Activated CD4-positive, alpha-beta T cell treated with anti-CD3 and anti-CD28 coated beads, Interleukin-2, amount 50 U/mL, for 4 hours (primary cell): ENCODE measurements around the gene CALR3.
"Not testable (repeated sequence)": the region's sequence is repeated elsewhere in the genome, so short reads cannot be mapped to it uniquely, and the experiment has no call there.

ENCODE experiments used
- DNase-seq, 2 experiments: peaks; one replicate each; pipeline ENCODE4 v3.0.0-alpha.2; 2020

CALR3 gene

GRCh38 chr19:16486476-16486875, 9.5 kb downstream of the CALR3 start:
- DNase-seq, result not testable (repeated sequence)

GRCh38 chr19:16482745-16483144, 13.2 kb downstream of the CALR3 start:
- no peak for DNase-seq

GRCh38 chr19:16477311-16477710, 18.7 kb downstream of the CALR3 start:
- no peak for DNase-seq

- no peak for DNase-seq
Measured at GRCh38 chr19:16476401-16476800, 19.6 kb downstream of the CALR3 start.

- no peak for DNase-seq
Measured at GRCh38 chr19:16473875-16474392, 22.0 kb downstream of the CALR3 start.

- DNase-seq, result no peak
Measured at GRCh38 chr19:16472992-16473391, 23.0 kb downstream of the CALR3 start.

GRCh38 chr19:16472559-16472899, 23.4 kb downstream of the CALR3 start:
- not testable (repeated sequence) for DNase-seq

GRCh38 chr19:16470911-16471811, 24.8 kb downstream of the CALR3 start:
- no peak for DNase-seq

- no peak for DNase-seq
Measured at GRCh38 chr19:16470541-16470910, 25.4 kb downstream of the CALR3 start.

- no peak for DNase-seq
Measured at GRCh38 chr19:16467581-16467980, 28.4 kb downstream of the CALR3 start.

- not testable (repeated sequence) for DNase-seq
Measured at GRCh38 chr19:16466802-16467427, 29.1 kb downstream of the CALR3 start.

GRCh38 chr19:16465239-16465638, 30.7 kb downstream of the CALR3 start:
- no peak for DNase-seq

GRCh38 chr19:16463991-16464575, 31.9 kb downstream of the CALR3 start:
- DNase-seq, result no peak

- DNase-seq, result no peak
Measured at GRCh38 chr19:16463341-16463990, 32.5 kb downstream of the CALR3 start.

GRCh38 chr19:16462757-16463250, 33.2 kb downstream of the CALR3 start:
- no peak for DNase-seq

GRCh38 chr19:16461630-16462051, 34.3 kb downstream of the CALR3 start:
- DNase-seq, result no peak

- no peak for DNase-seq
Measured at GRCh38 chr19:16460454-16460853, 35.5 kb downstream of the CALR3 start.

GRCh38 chr19:16459680-16460079, 36.3 kb downstream of the CALR3 start:
- DNase-seq, result no peak

GRCh38 chr19:16458391-16459341, 37.3 kb downstream of the CALR3 start:
- no peak for DNase-seq

GRCh38 chr19:16457954-16458331, 38.0 kb downstream of the CALR3 start:
- no peak for DNase-seq

- peak; percentile 17 to 22 for DNase-seq
Measured at GRCh38 chr19:16457195-16457953, 38.6 kb downstream of the CALR3 start.
